Stimulated activated naive CD4-positive, alpha-beta T cell treated with Interleukin-2 at 50 U/mL for 16 hours (primary cell): ENCODE results near the gene RBM12.

Experiments
- DNase-seq: peaks from one replicate; lab custom pipeline; 2025; lab: John Stamatoyannopoulos, UW

Gene RBM12

GRCh38 chr20:35620818-35621559 is 43.7 kb downstream of the RBM12 start:
- no peak for DNase-seq

GRCh38 chr20:35619196-35620095 is 45.3 kb downstream of the RBM12 start:
- DNase-seq, result peak; percentile 81

DNA sequence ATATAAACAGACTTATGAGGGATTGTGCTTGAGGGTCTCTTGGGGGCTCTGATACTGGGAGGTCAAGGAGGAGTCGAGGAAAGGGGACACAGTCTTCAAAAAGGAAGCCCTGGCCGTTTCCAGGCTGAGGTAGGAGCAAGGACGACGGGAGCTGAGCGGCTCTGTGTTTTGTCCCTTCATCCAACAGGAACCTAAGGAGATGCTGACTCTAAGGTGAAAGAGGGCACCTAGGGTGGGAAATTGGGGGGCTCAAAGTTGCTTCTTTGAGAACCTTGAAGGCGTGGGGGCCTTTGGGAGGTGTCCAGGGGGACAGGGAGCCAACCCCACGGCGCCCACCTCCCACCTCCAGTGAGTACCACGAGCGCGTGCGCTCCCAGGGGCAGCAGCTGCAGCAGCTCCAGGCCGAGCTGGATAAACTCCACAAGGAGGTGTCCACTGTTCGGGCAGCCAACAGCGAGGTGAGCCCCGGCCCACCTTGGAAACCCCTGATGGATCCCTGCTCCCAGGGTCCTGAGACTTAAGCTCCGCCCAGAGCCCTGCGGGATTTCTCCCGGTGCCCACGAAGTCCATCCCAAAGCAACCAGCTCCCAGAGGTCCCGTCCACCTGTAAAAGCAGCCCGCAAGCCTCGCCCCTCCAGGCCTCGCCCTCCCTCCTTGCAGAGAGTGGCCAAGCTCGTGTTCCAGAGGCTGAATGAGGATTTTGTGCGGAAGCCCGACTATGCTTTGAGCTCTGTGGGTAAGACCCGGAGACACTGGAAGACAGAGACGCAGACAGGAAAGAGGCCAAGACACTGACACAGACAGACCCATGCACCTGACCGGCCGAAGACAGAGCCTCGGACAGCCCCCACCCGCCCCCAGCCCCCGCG is 46.2 kb downstream of the RBM12 start:
- DNase-seq, result no peak

DNA sequence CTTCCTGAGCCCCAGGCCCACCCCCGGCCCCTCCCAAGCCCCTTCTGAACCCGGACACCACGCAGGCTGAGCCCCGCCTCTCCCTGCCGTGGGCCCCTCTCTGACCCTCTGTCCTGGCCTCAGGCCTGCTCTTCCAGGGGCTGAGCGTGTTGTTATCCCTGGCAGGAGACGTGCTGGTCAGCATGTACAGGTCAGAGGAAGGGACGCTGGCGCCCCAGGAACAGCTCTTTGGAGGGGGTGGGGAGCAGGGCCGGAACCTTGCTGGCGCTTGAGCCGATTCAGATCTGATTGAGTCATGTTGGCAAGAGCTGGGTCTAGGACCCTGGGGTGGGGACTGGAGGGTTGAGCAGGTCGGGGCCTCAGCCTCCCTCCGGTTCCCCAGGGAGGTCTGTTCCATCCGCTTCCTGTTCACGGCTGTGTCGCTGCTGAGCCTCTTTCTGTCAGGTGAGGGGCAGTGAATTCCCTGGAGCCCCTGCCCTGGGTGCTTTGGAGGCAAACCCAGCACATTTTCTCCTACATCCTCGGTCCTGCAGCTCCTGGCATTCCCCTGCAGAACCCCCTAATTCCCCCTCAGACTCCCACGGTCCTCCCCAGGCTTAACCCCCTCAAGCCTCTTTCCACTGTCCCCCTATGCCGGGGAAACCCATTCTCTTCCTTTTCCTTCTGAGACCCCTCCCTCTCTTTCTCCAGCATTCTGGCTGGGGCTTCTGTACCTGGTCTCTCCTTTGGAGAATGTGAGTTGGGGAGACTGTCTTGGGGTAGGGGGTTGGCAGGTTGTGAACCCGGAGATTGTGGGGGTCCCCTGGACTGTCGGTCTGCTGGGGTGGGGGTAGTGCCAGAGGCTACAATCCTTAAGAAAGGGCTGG is 47.1 kb downstream of the RBM12 start:
- peak; percentile 9 for DNase-seq

DNA sequence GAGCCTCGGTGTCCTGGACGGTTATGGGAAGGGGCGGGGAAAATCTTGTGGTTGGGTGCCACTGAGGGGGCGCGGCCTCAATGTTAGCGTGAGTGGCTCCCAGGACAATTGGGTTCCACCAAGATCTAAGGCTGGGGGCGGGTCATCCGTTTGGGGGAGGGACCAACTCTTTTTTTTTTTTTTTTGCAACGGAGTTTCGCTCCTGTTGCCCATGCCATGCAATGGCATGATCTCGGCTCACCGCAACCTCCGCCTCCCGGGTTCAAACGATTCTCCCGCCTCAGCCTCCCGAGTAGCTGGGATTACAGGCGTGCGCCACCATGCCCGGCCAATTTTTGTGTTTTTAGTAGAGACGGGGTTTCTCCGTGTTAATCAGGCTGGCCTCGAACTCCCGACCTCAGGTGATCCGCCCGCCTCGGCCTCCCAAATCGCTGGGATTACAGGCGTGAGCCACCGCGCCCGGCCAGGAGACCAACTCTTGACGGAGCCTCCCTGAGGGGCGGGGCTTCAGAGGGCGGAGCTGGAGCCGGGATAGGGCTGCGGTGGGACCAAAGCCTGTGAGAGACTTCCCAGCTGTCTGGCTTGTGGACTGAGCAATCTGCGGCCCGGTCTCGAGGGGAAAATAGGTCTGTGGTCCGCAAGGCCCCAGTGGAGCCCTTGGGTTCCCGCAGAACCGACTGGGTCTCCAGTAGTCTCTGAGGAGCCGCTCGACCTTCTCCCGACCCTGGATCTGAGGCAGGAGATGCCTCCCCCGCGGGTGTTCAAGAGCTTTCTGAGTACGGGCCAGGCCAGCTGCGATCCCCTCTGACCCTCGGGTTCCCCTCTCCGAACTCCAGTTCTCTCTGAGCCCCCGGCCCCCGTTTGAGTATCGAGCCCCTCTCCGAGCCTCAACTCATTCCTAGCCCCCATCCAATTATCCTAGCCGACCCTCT is 48.0 kb downstream of the RBM12 start:
- DNase-seq, result peak; percentile 50

GRCh38 chr20:35615667-35616464 is 48.8 kb downstream of the RBM12 start, which contains the start of gene SPAG4:
Gene SPAG4 (plus strand): TSS chr20:35615829. CDS start chr20:35616004, 175 bp downstream.
- DNase-seq, result peak; percentile 100

GRCh38 chr20:35611482-35611881 is 53.2 kb downstream of the RBM12 start:
- DNase-seq, result no peak

DNA sequence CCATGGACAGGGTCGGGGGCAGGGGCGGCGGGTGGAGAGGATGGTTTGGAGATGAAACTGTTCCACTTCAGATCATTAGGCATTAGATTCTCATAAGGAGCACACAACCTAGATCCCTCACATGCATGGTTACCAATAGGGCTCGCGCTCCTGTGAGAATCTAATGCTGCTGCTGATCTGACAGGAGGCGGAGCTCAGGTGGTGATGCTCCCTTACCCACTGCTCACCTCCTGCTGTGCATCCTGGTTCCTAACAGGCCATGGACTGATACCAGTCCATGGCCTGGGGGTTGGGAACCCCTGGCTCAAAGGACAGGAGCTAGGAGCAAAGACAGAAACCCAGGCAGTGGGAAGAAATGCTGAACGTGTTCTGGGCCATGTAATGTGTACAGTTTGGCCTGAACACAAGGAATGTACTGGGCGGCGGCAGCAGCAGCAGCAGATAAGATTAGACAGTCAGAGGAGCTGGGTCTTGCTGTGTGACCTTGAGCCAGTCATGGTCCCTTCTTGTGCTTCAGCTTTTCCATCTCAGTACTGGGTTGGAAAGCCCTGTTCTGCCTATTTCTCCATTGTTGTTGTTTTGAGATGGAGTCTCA is 53.8 kb downstream of the RBM12 start:
- no peak for DNase-seq

DNA sequence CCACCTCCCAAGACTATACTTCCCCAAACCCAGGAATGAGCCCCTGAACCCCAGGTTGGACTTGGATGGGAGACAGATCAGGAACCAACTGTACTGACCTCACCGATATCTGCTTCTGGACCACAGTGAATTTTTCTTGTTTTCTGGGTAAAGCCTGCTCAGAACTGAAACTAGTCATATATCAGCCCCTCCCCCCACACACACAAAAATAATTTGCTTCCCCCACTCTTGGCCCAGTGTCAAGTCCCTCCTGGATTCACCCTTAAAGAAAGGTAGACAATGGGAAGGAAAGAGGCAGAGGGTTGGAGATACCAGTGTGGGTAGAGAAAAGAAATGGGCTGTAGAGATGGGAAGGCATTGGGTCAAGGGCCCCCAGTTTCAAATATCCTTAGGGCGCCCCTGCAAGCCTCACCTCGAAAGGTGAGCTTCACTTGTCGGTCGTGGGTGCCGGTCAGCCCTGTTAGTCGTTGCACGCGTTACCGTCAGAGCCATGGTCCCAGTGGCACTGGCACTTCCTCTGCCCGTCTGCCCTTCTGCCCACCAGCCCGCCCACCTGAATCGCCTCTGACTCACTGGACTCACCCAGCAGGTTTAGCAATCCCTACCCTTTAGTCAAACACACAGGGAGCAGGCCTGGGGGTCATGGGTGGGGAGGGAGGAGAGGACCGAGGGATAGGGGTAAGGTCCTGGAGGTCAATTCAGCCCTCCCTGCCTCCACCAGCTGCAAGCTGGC is 57.5 kb downstream of the RBM12 start:
- DNase-seq, result no peak

GRCh38 chr20:35606127-35606526 is 58.6 kb downstream of the RBM12 start:
- no peak for DNase-seq

DNA sequence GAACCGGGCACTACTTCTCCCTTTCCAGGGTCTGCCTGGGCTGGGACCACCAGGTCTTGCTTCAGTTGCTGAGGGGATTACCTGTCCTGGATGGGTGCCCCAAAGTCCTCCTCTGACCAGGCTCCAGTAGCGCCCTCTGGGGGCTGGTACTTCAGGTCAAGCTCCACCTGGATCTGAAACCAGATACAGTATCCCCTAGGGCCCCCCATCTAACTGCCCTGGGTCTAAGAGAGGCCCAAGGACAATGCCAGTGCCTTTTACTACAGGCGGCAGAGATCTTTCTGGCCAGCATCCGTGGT is 60.3 kb downstream of the RBM12 start:
- DNase-seq, result no peak

GRCh38 chr20:35603695-35604448 is 60.8 kb downstream of the RBM12 start:
- DNase-seq, result no peak

DNA sequence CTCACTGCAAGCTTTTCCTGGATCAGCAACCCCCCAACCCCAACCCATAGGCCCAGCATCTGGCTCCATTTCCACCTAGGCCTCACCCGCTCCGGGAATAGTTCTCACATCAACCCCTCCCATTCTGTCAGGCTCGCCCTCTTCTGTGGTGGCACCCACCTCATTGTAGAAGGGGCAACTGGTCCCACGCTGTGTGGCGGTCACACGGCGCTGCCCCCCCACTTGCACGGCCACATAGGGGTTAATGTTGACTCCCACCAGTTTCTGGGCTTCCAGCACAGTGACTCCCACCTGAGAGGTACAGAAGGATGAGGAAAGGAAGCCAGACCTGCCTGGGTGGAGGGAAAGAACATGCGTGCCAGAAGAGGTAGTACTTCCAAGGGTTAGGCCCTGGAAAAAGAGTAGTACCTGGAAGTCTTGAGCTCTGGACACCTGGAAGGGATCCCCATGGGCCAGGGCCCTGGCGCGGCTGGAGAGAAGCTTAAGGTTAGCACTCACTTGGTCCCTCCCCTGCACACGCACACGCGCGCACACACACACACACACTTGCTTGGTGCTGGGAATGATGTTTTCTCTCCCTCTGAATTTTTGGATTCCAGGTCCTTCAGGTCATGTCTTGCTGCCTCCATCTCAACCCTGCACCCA is 61.7 kb downstream of the RBM12 start:
- no peak for DNase-seq

GRCh38 chr20:35601990-35602389 is 62.7 kb downstream of the RBM12 start:
- no peak for DNase-seq

- DNase-seq, result peak; percentile 75
Measured at GRCh38 chr20:35600993-35601973, 63.4 kb downstream of the RBM12 start.
